ENCODE results near the gene RNF38. TPM values are rescaled to one million over a fixed set of nuclear protein-coding genes. Genes with fewer than 3 reads are reported as not detected.

Gene RNF38
- total RNA-seq, 1 donor from 2014 or later = 68.3 TPM

DNA sequence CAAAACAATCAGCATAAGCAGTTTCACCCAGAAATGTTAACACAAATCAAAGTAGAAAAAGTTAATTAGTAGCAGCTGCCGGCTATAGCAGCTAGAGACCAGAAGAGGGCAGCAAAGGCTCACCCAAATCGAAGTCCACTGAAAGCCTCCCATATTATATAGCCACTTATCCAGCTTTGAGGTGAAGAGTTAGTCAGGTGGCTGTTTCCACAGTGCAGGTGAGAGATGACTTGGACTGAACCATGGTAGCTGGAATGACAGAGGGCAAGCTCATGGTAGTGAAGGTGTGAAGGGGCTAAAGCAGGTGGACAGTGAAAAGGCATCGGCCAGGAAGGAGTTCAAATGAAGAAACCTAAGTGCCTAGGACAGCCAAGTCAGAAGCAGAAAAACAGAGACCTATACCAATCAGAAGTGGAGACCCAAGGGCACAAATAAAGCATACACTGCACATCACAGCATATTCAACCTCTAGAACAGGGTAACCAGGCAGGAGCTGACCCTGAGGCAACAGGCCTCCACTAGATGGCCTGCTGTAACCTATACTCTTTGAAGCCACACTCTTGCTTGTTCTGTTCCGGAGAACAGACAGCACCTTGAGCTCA, 7.2 kb upstream of the RNF38 start:
- no peaks in the 10 kb centered on the region for H3K27me3 Mint-ChIP-seq
- peaks cover 8% of the 10 kb centered on the region for H3K4me1 Mint-ChIP-seq (ENCODE audit: low read depth)
- H3K27ac Mint-ChIP-seq = peak overlapping the region; percentile 89
- no peak overlapping the region for H3K4me3 Mint-ChIP-seq (ENCODE audit: low read depth)
- DNase-seq (ENCODE audit: low spot score, unreplicated experiment) = peak; percentile 16
- TF ChIP-seq, protein P1, sequence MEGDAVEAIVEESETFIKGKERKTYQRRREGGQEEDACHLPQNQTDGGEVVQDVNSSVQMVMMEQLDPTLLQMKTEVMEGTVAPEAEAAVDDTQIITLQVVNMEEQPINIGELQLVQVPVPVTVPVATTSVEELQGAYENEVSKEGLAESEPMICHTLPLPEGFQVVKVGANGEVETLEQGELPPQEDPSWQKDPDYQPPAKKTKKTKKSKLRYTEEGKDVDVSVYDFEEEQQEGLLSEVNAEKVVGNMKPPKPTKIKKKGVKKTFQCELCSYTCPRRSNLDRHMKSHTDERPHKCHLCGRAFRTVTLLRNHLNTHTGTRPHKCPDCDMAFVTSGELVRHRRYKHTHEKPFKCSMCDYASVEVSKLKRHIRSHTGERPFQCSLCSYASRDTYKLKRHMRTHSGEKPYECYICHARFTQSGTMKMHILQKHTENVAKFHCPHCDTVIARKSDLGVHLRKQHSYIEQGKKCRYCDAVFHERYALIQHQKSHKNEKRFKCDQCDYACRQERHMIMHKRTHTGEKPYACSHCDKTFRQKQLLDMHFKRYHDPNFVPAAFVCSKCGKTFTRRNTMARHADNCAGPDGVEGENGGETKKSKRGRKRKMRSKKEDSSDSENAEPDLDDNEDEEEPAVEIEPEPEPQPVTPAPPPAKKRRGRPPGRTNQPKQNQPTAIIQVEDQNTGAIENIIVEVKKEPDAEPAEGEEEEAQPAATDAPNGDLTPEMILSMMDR (IDR thresholded peaks at IDR 0.05; ENCODE audit: unreplicated experiment) = peak; percentile 96
- H3K36me3 Mint-ChIP-seq (ENCODE audit: insufficient read depth) = peaks cover 7% of the 10 kb centered on the region
- peaks cover 3% of the 10 kb centered on the region for H3K9me3 Mint-ChIP-seq (ENCODE audit: low read depth)

DNA sequence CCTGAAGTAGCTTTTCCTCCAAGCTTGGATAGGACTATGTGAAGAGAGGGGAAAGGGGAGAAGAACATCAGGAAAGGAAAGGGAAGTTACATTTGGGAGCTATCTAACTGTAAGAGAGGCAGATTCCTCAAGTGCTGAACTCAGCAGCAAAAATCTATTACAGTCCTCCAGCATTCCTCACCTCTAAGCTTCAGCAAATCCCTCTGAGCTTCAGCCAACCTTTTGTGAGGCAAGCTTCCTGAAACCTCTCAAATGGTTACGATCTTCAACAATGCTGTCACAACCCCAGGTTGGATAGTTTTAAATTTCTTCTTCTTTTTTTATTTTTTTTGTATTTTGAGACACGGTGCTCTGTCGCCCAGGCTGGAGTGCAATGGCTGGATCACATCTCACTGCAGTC, 2.5 kb upstream of the RNF38 start:
- TF ChIP-seq, protein P1 (IDR thresholded peaks at IDR 0.05; ENCODE audit: unreplicated experiment) = no peak
- peaks cover 3% of the 10 kb centered on the region for H3K9me3 Mint-ChIP-seq (ENCODE audit: low read depth)
- peaks cover 9% of the 10 kb centered on the region for H3K36me3 Mint-ChIP-seq (ENCODE audit: insufficient read depth)
- no peaks in the 10 kb centered on the region for H3K27me3 Mint-ChIP-seq
- peaks cover 28% of the 10 kb centered on the region for H3K4me1 Mint-ChIP-seq (ENCODE audit: low read depth)
- peak overlapping the region; percentile 83 for H3K27ac Mint-ChIP-seq
- no peak overlapping the region for H3K4me3 Mint-ChIP-seq (ENCODE audit: low read depth)
- no peak for DNase-seq (ENCODE audit: low spot score, unreplicated experiment)

DNA sequence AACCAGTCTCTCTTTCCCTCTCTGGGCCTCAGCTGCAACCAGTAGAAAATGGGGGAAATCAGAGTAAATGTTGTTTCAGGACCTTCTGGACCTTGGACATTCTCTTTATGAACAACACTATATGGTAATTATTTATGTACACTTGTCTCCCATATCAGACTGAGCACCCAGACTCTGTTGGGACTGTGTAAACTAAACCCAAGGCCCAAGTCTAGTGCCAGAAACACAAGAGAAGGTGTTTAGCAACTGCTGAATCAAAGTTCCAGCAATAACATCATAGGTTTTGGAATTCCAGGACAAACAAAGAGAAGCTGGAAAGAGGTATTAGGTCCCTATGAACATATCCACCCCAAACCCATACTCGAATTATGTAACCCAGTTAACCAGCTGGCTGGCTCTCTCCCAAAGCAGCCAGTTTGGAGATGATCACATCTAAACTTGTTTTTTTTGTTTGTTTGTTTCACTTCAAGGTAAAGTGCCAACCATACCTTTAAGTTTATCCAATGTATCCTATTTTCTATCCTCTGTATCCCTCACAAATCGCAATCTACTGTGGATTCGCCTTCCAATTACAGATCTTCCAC, 1.9 kb upstream of the RNF38 start:
- H3K36me3 Mint-ChIP-seq (ENCODE audit: insufficient read depth) = peaks cover 9% of the 10 kb centered on the region
- peak overlapping the region; percentile 99 for H3K27ac Mint-ChIP-seq
- DNase-seq (ENCODE audit: low spot score, unreplicated experiment) = no peak
- H3K9me3 Mint-ChIP-seq (ENCODE audit: low read depth) = peaks cover 3% of the 10 kb centered on the region
- no peaks in the 10 kb centered on the region for H3K27me3 Mint-ChIP-seq
- H3K4me1 Mint-ChIP-seq (ENCODE audit: low read depth) = peaks cover 26% of the 10 kb centered on the region
- peak overlapping the region; percentile 90 for H3K4me3 Mint-ChIP-seq (ENCODE audit: low read depth)
- TF ChIP-seq, protein P1 (IDR thresholded peaks at IDR 0.05; ENCODE audit: unreplicated experiment) = no peak

DNA sequence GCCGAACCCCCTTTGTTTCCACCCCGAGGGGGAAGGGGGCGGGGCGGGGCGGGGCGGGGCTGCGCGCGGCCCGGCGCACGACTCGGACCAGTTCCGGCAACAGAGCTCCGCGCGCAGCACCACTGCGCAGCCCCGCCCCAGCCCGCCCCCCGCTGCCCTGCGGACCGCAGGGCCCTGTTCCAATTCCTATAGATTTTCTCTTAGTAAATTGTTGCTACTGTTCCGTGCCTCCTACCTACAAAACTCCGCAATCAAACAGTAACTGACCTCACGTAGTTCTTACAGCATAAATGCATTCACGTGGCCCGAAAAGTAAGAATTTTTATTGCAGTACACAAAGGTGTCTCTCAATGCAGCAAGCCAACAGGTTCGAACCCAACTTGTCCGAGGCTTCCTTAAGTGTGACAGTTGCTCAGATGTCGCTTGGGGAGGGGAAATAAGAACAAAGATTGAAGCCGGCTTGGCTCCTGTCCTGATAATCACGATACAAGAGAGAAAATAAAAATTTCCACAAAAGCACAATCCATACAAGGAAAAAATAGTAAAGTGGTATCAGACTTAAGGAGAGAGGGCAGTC, 1.2 kb upstream of the RNF38 start:
- H3K27me3 Mint-ChIP-seq = no peaks in the 10 kb centered on the region
- H3K36me3 Mint-ChIP-seq (ENCODE audit: insufficient read depth) = peaks cover 10% of the 10 kb centered on the region
- H3K4me3 Mint-ChIP-seq (ENCODE audit: low read depth) = peak overlapping the region; percentile 90
- DNase-seq (ENCODE audit: low spot score, unreplicated experiment) = no peak
- peaks cover 3% of the 10 kb centered on the region for H3K9me3 Mint-ChIP-seq (ENCODE audit: low read depth)
- TF ChIP-seq, protein P1 (IDR thresholded peaks at IDR 0.05; ENCODE audit: unreplicated experiment) = no peak
- H3K27ac Mint-ChIP-seq = peak overlapping the region; percentile 100
- H3K4me1 Mint-ChIP-seq (ENCODE audit: low read depth) = peaks cover 24% of the 10 kb centered on the region

DNA sequence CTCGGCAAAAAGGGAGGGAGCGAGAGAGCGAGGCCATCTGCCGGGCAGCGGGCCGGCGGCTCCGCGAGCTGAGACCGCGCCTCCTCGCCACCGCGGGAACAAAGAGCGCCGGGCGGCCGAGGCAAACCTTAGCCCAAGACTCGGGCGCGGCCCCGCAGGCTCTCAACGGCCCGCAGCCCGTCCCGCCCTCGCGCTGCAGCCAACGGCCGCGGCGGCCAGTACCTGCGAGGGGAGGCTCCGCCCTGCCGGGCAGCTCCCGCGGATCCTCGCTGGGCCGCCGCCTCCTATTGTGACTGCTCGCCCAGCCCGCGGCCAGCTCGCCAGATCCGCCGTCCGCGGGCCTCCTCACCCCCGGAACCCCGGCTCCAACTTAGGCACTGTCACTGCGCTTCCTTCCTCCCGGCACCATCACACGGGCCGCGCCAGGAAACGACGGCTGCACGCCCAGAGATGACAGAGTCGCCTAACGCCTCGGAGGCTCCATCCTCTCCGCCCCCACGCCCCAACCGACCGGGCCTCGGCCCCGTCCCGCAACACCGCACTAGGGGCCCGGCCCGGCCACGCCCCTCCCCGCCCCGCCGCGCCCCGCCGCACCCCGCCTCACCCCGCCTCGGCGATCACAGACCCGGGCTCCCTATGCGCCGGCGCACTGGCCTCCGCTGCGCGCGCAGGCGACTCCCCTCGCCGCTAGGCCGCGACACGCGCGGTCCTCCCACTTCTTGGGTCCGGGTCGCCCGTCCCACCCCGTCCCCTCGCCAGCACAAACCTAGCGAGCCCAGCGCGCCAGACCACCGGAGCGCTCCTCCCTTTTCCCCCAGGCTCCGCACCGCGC, 479 bp upstream of the RNF38 start:
- Mint-ChIP-seq H3K9me3 (ENCODE audit: low read depth) (peaks cover 3% of the 10 kb centered on the region), H3K4me3 (ENCODE audit: low read depth) (peak overlapping the region; percentile 90), H3K27me3 (no peaks in the 10 kb centered on the region), H3K36me3 (ENCODE audit: insufficient read depth) (peaks cover 10% of the 10 kb centered on the region), H3K4me1 (ENCODE audit: low read depth) (peaks cover 25% of the 10 kb centered on the region), H3K27ac (peak overlapping the region; percentile 100)
- TF ChIP-seq, protein P1 (IDR thresholded peaks at IDR 0.05; ENCODE audit: unreplicated experiment) = no peak
- DNase-seq (ENCODE audit: low spot score, unreplicated experiment) = peak; percentile 87

All from progenitor cell of endocrine pancreas (in vitro differentiated cells).